Measurements from ENCODE around the gene OBSCN.

GRCh38 chr1:228362141-228362883, 154.5 kb downstream of the OBSCN start:
- TF ChIP-seq POLR2A (IDR thresholded peaks at IDR 0.05) (no peak), CTCF (IDR thresholded peaks at IDR 0.05) (no peak)

Measured in adrenal gland (tissue), 5 donors.